DMS79 (cell line): ENCODE measurements around the gene PFDN4.

ENCODE experiments used
- DNase-seq: peaks from one replicate; lab custom pipeline; 2025; lab: John Stamatoyannopoulos, UW

PFDN4 gene, protein sequence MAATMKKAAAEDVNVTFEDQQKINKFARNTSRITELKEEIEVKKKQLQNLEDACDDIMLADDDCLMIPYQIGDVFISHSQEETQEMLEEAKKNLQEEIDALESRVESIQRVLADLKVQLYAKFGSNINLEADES

GRCh38 chr20:54207743-54208547 lies at the start of gene PFDN4:
PFDN4 (plus strand) TSS chr20:54208087; CDS start chr20:54208101, 14 bp downstream.
- DNase-seq, result peak; percentile 63

DNA sequence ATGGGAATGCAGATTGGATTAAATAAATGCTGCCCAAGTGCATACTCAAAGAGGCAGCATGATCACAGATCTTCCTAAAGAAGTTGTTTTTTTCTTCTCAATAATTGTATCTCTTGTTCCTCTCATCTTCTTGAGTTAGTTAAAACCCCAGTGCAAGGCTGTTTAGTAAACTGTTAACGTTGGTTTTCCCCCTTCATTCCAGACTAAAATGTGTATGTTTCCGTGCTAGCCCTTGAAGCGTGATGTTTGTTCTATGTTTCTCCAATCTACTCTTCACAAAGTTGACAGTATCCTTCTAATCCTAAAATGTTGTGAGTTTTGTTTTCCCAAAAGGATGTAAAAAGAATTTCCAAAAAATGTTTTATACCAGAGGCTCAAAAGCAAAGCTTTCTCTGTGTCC lies 49.7 kb upstream of the PFDN4 start:
- DNase-seq, result no peak

DNA sequence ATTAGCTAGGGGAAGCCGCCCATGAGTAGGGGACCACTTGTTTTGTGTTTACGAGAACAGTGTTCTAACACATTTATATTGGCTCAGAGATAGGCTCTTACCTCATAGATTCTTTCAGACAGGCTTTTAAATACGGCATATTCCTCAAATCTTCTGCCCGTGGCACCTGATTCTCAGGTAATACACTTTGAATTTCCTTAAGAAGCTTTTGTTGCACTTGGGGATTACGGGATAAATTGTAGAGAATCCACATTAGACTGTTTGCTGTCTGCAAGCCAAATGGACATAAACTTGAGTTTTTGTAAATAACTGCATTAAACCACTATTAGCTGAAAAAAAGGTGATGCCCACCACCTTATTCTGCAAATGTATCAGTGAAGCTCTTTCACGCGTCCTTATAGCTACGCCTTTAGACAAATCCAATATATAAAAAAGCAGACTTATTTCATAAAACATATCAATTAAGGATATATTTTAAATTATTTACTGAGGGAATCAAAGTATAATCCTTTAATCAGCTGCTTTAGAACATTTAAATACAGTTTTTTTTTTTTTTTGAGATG lies 49.0 kb upstream of the PFDN4 start:
- DNase-seq, result no peak

- DNase-seq, result no peak
Measured at GRCh38 chr20:54160065-54161007, 47.6 kb upstream of the PFDN4 start.

DNA sequence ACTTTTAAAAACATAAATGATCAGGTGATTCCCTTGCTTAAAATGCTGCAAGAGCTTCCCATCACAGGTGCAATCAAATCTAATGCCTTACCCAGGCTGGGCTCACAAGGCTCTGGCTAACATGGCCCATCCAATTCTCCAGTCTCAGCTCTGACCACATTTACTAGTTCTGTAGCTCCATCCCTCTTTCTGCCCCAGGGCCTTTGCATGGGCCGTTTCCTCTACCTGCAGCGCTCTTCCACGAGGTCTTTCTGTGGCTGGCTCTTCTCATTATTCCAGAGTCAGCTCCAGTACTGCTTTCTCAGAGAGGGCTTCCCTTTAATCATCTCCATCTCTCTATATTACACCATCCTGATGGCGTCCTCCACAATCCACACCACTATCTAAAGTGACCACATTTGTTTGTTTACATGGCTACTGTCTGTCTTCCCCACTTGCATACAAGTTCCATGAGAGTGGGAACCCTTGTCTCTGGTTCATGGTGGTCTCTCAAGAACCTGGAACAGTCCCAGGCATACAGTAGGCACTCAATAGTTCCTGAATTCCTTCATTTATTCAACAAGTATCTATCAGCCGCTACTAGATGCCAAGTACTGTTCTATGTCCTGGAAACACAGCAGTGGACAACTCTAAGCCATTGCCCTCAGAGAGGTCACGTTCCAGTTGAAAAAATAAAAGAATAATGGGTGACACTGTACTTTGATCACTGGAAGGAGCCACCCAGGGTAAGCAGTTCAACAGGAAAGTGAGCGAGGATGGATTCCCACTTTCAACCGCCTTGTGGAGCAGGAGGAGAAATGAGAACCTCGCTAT lies 46.7 kb upstream of the PFDN4 start:
- DNase-seq, result no peak

DNA sequence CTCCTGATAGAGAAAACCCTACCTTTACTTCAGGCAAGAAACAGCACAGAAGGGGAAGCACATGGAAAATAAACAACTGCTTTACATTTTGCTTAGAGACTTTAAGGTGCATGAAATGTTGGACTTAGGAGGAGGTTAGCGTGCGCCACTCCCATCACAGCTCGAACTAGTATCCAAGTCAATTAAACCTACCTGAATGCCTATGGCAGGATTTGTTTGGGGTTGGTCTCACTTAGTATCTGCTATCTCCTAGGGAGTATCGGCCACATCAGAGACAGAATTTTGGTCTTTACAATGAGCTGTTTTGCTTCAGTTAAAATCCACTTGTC lies 46.1 kb upstream of the PFDN4 start:
- no peak for DNase-seq

DNA sequence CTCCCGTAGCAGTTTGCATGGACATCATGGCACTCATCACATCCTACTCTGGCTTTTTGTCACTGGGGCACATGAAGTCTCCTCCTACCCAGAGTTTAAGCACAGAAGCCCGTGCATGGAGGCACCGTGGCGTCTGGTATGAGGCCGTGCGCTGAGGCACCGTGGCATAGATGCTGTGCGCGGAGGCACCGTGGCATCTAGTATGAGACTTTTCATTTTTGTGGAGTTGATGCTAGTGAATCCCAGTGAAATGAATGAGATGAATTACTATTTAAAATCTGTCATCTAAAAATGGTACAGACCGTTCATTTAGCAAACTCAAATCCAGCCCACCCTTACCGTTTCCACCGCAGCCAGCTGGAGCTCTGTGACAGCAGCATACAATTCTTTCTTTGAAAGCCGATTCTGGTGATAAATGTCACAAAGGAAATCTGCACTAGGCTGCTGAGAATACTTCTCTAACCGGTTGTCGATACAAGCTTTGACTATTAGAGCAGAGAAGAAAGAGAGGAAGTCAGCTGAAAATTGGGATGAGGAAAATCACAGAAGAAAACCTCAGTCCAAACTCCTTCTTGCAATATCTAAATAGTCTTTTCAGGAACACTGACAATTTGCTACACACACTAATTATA lies 45.4 kb upstream of the PFDN4 start:
- DNase-seq, result no peak

DNA sequence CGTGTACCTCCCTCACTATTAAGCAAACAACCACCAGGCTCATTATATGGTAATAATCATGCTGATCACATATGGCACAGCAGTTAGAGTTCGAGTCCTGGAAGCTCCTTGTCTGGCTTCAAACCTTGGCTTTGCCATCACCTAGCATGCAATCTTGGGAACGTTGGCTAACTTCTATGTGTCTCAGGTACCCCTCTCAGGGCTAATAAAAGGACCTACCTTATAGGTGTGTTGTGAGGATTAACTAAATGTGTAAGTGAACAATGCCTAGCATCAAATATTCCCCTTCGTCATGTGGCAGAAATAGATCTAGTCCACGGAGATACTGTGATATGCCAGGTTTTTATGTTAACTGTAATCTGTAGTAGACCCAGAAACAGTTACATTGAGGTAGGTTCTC lies 44.5 kb upstream of the PFDN4 start:
- DNase-seq, result no peak

GRCh38 chr20:54165014-54165413 lies 42.9 kb upstream of the PFDN4 start:
- no peak for DNase-seq

GRCh38 chr20:54165803-54166202 lies 42.1 kb upstream of the PFDN4 start:
- DNase-seq, result no peak

GRCh38 chr20:54166987-54167662 lies 40.8 kb upstream of the PFDN4 start:
- no peak for DNase-seq

- no peak for DNase-seq
Measured at GRCh38 chr20:54167909-54168872, 39.7 kb upstream of the PFDN4 start.

GRCh38 chr20:54168961-54169862 lies 38.7 kb upstream of the PFDN4 start:
- DNase-seq, result no peak

DNA sequence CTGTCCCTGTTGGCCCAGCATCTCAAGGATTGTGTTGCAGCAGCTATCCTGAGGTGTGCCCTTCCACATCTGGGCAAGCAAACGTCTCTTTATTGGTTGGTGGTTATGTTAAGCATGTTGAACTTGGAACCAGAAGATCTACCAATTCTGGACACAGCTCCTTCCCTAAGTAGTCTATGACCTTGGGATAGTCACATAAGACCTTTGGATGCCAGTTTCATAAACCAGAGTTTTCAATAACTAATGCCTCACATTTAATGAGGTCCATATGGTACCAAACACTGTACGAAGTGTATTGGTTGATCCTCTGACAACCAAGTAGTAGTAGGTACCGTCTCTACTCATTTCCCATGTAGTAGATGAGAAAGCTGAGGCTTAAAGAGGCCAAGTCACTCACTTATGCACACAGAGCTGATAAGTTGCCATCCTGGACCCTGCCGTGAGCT lies 37.8 kb upstream of the PFDN4 start:
- DNase-seq, result no peak

DNA sequence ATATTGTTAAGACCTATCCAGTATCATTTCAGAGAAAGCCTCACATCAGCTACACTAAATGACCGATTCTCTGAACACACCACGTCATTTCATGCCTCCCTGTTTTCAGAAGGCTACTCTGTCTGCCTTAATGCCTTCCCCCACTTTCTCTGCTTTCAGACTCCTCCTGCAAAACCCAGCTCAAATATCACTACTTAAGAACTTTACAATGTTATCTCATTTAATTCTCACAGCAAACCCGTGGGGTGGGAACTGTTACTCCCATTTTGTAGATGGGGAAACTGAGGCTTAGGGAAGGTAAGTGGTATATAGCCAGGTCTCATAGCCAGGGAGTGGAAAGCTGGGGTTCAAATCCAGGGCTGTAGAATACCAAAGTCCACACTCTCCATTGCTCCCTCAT lies 36.9 kb upstream of the PFDN4 start:
- no peak for DNase-seq

- no peak for DNase-seq
Measured at GRCh38 chr20:54172532-54172855, 35.4 kb upstream of the PFDN4 start.

DNA sequence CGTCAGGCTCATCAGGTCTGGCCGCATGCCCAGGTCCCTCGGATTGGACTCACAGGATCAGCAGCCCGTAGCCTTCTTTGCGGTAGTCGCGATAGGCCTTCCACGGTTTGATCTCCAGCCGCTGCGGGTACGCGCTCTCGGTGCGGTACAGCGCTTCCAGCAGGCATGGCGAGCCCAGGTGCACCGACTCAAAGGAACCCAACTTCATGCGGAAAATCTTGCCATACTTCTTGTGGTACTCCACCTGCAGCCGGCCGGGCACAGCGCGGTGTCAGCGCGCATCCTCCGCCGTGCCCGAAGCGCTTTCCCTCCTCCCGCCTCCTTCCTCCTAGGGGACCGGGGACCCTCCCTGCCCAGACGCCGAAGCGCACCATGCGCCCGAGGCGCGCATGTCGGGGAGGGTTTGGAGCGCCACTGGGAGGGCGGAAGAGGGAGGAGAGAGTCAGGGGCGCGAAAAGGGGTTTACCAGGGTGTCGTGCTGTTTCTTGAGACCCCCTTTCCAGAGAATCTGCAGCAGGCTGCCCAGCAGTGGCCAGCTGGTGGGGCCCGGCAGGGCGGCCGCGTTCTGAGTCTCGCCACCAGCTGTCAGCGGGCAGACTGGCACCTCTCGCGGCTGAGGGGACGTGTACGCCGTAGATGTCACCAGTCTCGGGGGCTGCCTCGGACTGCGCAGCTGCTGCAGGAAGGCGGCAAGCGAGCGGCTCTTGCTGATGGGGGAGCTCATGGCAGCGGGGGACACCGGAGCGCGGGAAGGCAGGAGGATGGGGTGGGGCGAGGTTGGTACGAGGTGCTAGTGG lies 34.8 kb upstream of the PFDN4 start:
- DNase-seq, result peak; percentile 5
